HG02798 (cell line): ENCODE data around the gene SPOPL.
A peak's percentile ranks its signal among the peaks of the same experiment; 100 is the strongest.

Source experiments
- ATAC-seq: cut with Tn5 transposase; IDR thresholded peaks from one replicate; pipeline ENCODE4 v1.9.1; 2021; ENCODE audit warnings: mild to moderate bottlenecking; ENCODE audit not compliant: unreplicated experiment, poor library complexity

The SPOPL gene

GRCh38 chr2:138493334-138493733 is 8.2 kb upstream of the SPOPL start:
- ATAC-seq: no peak

GRCh38 chr2:138494265-138494966 is 7.2 kb upstream of the SPOPL start:
- ATAC-seq: no peak

- ATAC-seq: no peak
These were observed 6.2 kb upstream of the SPOPL start for GRCh38 chr2:138495384-138495783.

GRCh38 chr2:138496096-138496651 is 5.4 kb upstream of the SPOPL start:
- no peak for ATAC-seq

- no peak for ATAC-seq
These were observed 4.3 kb upstream of the SPOPL start for GRCh38 chr2:138497294-138497693.

GRCh38 chr2:138499684-138500083 is 1.9 kb upstream of the SPOPL start:
- ATAC-seq: no peak

- peak; percentile 6 for ATAC-seq
These were observed 762 bp upstream of the SPOPL start for GRCh38 chr2:138500592-138501424.

GRCh38 chr2:138502255-138503086 is 901 bp downstream of the SPOPL start:
- ATAC-seq: peak; percentile 0

GRCh38 chr2:138503087-138503442 is 1.5 kb downstream of the SPOPL start:
- ATAC-seq: no peak

GRCh38 chr2:138503652-138504051 is 2.1 kb downstream of the SPOPL start:
- no peak for ATAC-seq

GRCh38 chr2:138504092-138504491 is 2.5 kb downstream of the SPOPL start:
- ATAC-seq: no peak

GRCh38 chr2:138504546-138505235 is 3.1 kb downstream of the SPOPL start:
- peak; percentile 31 for ATAC-seq

- ATAC-seq: no peak
These were observed 5.7 kb downstream of the SPOPL start for GRCh38 chr2:138507267-138507666.

GRCh38 chr2:138510319-138510718 is 8.7 kb downstream of the SPOPL start:
- ATAC-seq: no peak

GRCh38 chr2:138512672-138513071 is 11.1 kb downstream of the SPOPL start:
- ATAC-seq: no peak

GRCh38 chr2:138514173-138514572 is 12.6 kb downstream of the SPOPL start:
- ATAC-seq: no peak

- ATAC-seq: no peak
These were observed 13.5 kb downstream of the SPOPL start for GRCh38 chr2:138515092-138515491.

- ATAC-seq: no peak
These were observed 14.6 kb downstream of the SPOPL start for GRCh38 chr2:138516030-138516704.

GRCh38 chr2:138518860-138519259 is 17.3 kb downstream of the SPOPL start:
- no peak for ATAC-seq
